Chondrocyte (in vitro differentiated cells): ENCODE data around the gene EFNB1. TPM values are rescaled to one million over a fixed set of nuclear protein-coding genes. Genes with fewer than 3 reads are reported as not detected.

Source experiments
- DNase-seq: peaks from one replicate; pipeline ENCODE4 v3.0.0; 2021; ENCODE audit warnings: mixed read lengths, low spot score
- H3K27ac Mint-ChIP-seq: one replicate; pipeline ENCODE4 v1.8.0; 2021; ENCODE audit warnings: mild to moderate bottlenecking, moderate library complexity, mixed read lengths; ENCODE audit not compliant: unreplicated experiment
- H3K27me3 Mint-ChIP-seq: 2 replicates; pipeline ENCODE4 v1.8.0; 2021; ENCODE audit warnings: low read depth, mixed read lengths
- H3K36me3 Mint-ChIP-seq: 2 replicates; pipeline ENCODE4 v1.8.0; 2021; ENCODE audit warnings: low read depth, mixed read lengths
- H3K4me1 Mint-ChIP-seq: 2 replicates; pipeline ENCODE4 v1.8.0; 2021; ENCODE audit warnings: low read depth, mild to moderate bottlenecking, mixed read lengths
- H3K4me3 Mint-ChIP-seq: one replicate; pipeline ENCODE4 v1.8.0; 2021; ENCODE audit warnings: mild to moderate bottlenecking, moderate library complexity, mixed read lengths; ENCODE audit not compliant: unreplicated experiment
- H3K9me3 Mint-ChIP-seq: 2 replicates; pipeline ENCODE4 v1.8.0; 2021; ENCODE audit warnings: low read depth, mixed read lengths
- CTCF ChIP-seq: fragments of 200-600 bp; sonication (generic); IDR thresholded peaks from 2 replicates; pipeline ENCODE4 v1.5.0; 2021; ENCODE audit warnings: antibody characterized with exemption, mild to moderate bottlenecking, moderate library complexity
- total RNA-seq: library from RNA; stranded (reverse); gene quantifications from 3 replicates; pipeline ENCODE4 v1.2.1, GENCODE V29; 2021

Gene EFNB1
- total RNA-seq, 1 donor from 2014 or later, result 32.9 TPM

- DNase-seq, result no peak
- no peak for TF ChIP-seq CTCF
- Mint-ChIP-seq H3K9me3 (no peaks in the 10 kb centered on the region), H3K27ac (no peak overlapping the region), H3K4me1 (peaks cover 6% of the 10 kb centered on the region), H3K27me3 (no peaks in the 10 kb centered on the region), H3K36me3 (peaks cover 1% of the 10 kb centered on the region), H3K4me3 (no peak overlapping the region)
Measured at GRCh38 chrX:68889249-68889648, 60.4 kb downstream of the EFNB1 start.

Other genes starting within 250 kb of the EFNB1 start
- 0.31 to 0.49 TPM (median 0.37 TPM) in 3 replicates for gene STARD8, start 181.4 kb upstream of the EFNB1 start, total RNA-seq